ENCODE data around the gene ARFGAP1. TPM values are rescaled to one million over a fixed set of nuclear protein-coding genes. Genes with fewer than 3 reads are reported as not detected.
"Not testable (repeated sequence)": the region's sequence is repeated elsewhere in the genome, so short reads cannot be mapped to it uniquely, and the experiment has no call there.

The ARFGAP1 gene
- total RNA-seq, 1 experiment from 2014 or later = 61.8 TPM

GRCh38 chr20:63240004-63240403 is 32.6 kb upstream of the ARFGAP1 start:
- no peak for DNase-seq (ENCODE audit: low read depth)

GRCh38 chr20:63241272-63241671 is 31.3 kb upstream of the ARFGAP1 start:
- DNase-seq (ENCODE audit: low read depth) = no peak

- DNase-seq (ENCODE audit: low read depth) = no peak
Observed at GRCh38 chr20:63242736-63243135, 29.9 kb upstream of the ARFGAP1 start.

GRCh38 chr20:63243604-63244247 is 28.9 kb upstream of the ARFGAP1 start:
- no peak for DNase-seq (ENCODE audit: low read depth)

DNA sequence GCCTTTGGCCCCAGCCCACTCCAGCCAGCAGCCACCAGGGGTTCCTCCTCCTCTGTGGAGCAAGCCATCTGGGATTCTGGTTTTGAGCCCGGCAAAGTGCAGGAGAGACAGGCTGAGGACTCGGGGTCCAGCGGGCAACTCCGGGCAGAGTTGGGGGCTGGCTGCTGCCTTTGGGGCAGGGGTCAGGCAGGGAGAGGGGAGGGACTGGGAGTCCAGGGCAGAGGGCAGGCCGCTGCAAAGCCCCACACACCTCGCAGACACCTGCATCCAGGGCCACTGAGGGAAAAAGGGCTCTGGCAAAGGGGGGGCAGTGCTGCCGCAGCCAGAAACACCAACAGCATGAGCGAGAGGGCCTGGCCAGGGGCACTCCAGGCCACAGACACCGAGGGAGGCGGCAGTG is 28.1 kb upstream of the ARFGAP1 start:
- DNase-seq (ENCODE audit: low read depth) = no peak

GRCh38 chr20:63246490-63247288 is 25.9 kb upstream of the ARFGAP1 start:
- DNase-seq (ENCODE audit: low read depth) = no peak

DNA sequence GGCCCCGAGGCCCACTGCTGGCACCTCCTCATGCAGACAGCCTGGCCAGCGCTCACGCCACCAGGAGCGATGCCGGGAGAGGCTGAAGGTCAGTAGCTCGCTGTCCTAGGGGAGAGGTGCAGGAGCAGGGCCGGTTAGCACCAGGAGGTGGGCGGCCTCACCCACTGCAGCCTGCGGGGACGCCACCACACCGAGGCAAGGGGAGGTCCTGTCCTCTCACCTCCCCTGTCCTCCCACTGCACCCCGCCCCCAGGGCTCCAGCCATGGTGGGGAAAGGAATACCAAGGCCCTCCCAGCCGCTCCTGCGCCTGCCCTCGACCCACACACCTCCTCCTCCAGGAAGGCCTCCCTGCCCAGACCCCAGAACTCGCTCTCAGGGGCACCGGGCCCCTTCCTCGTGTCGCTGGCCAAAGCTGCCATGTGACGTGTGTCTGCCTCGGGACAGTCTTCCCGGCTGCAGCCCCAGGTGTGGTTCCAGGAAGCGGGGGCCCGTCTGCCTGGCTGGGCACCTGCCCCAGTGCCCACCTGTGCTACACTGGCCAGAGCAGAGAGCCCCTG is 24.9 kb upstream of the ARFGAP1 start:
- no peak for DNase-seq (ENCODE audit: low read depth)

GRCh38 chr20:63248835-63249591 is 23.6 kb upstream of the ARFGAP1 start:
- DNase-seq (ENCODE audit: low read depth) = no peak

DNA sequence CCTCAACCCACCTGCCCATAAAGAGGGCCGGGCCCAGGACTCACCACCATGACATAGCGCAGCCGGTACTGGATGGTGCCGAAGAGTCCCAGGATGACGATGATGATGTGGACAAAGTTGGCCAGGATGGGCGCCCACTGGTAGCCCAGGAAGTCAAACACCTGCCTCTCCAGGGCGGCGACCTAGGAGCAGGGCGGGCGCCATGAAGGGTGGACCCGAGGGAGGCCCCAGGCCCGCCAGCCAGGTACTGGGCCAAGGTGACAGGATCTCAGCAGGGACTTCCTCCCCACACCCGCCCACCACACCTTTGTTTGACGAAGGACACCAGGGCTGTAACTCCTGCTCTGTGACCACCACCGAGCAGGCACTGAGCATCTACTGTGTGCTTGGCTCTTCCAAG is 22.7 kb upstream of the ARFGAP1 start:
- no peak for DNase-seq (ENCODE audit: low read depth)

GRCh38 chr20:63251350-63251749 is 21.3 kb upstream of the ARFGAP1 start:
- not testable (repeated sequence) for DNase-seq (ENCODE audit: low read depth)

DNA sequence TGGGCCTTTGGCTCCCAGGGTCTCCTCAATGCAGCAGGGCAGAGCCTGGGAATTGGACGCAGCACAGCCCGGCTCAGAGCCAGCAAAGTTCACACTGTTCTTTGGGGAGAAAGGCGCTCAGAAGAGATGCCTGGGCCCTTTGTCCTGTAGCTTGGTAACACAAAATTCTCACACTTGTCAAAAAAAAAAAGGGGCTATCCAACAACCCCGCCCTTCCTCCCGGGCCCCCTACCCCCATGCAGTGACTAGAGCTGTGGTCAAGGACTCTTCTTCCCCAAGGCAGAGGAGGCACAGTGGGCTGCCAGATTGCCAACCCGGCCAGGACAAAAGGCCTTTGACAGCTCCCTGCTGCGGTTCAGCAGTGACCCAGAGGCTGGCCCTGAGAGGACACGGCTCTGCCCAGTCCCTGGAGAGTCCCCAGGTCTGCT is 20.3 kb upstream of the ARFGAP1 start:
- DNase-seq (ENCODE audit: low read depth) = no peak

DNA sequence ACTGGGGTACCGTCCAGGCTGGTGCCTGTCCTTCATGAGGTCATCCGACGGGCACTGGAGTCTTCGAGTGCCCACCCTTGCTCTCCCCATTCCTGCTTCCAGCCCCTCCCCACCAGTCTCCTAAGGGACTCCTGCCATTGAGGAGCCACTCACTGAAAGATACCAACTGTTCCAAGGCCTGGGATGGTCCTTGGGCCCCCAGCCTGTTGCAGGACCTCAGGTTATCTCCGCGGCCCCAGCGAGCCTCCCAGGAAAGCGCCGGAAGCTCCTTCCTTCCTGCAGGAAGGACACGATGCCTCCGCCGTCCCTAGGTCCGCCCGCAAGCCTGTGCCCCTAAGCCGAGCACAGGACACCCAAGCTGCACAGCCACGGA is 19.6 kb upstream of the ARFGAP1 start:
- DNase-seq (ENCODE audit: low read depth) = no peak

DNA sequence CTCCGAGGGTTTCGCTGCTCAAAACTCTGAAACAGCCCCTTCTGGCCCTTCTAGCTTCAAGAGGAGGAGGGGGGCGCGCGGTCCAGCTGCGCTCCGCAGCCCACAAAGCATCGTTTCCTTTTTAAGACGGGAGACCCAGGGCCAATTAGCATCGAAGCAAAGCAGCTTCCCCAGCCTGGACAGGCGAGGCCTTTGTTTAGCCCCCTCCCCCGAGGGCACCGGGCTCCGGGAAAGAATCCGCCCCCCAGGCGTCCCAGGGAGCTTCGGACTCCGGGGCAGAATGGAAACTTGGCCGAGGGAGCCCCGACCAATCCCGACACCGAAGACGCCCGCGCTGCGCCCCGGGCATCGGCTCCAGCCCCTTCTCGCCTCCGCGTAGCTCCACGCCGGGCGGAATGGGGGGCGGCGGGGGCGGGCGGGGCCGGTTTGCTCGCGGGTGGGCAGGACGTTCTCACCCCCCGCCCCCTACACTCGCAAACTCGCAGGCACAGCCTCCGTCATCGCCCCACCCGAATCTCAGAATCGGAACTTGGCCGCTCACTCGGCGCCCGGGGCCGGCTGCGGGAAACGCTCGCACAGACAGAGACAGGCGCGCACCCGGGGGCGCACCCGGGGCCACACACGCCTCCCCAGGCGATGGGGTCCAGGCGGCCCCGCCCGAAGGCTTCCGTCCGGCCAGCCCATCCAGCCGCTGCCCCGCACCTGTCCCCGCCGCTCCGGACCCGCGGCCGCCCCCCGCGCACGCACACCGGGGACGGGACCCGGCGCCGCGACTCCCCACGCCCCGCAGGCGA is 19.0 kb upstream of the ARFGAP1 start:
- DNase-seq (ENCODE audit: low read depth) = no peak

- DNase-seq (ENCODE audit: low read depth) = no peak
Observed at GRCh38 chr20:63254232-63254605, 18.4 kb upstream of the ARFGAP1 start, which contains the start of gene NKAIN4. Gene NKAIN4, minus strand, starts transcription at chr20:63254463. Its CDS starts 13 bp downstream, at chr20:63254450.

DNA sequence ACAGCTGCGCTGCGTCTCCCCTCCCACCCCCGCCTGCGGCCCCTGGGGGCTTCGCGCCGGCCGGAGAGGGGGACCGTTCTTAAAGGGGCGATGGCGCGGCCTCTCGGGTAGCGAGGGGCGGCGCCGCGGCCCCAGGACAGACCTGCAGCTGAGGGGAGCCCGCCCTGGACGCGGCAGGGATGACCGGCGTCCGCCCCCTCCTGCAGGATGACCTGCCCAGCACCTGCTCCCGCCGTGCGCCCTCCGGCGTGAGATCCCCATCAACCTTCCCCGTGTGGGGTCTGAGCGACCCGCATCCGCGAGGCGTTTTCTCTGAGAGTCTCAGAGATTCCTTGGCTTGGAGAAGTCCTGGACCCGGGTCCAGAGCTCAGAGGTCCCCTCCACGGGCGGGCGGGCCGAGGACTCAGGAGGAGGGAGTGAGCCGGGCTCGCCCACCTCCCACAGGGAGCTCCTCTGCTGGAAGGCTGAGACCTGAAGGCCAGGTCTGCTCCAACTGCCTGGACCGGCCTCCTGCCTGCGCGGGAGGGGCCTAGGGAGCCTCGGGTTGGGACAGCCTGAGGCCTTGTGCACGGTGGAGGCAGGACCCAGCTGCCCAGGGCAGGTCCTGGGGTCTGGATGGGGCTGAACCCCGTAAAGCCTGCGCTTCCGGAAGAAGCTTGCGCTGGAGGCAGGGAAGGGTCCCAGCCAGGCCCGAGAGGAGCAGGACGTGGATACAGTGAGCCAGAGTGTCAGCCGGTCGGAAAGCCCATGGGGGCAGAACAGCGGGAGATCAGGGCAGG is 17.8 kb upstream of the ARFGAP1 start:
- DNase-seq (ENCODE audit: low read depth) = no peak

DNA sequence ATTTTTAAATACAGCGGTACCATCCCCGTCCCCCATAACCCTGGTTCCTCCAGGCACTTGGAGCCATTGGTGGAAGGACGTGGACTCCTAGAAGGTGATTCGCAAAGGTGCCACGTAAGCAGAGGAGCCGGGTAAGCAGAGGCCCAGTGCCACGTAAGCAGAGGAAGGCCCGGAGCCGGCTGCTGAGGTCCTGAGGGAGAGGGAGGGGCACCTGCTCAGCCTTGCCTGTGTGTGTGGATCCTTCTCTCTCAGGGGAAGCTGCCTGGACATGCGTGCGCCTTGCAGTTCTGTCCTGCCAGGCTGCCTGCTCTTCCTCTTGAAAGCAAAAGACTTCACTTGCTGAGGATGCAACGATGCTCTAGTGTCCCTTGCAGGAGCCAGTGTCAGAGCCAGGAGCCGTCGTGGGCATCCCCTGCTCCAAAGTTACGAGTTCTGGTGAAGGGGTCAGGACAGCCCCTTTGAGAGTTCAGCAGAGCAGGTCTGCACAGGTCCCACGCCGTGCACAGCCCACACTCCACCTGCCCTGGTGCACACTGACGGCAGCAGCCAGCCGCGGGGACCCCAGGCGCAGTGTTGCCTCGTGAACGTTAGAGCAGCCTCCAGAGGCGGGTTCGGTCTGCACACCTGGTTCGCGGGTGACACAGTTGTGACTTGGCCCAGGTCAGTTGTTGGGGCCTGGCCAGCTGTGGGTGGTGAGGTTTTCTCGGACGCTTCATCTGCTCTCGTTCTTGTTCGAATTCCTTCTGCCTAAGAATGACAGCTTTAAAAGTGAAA is 16.5 kb upstream of the ARFGAP1 start:
- DNase-seq (ENCODE audit: low read depth) = no peak

DNA sequence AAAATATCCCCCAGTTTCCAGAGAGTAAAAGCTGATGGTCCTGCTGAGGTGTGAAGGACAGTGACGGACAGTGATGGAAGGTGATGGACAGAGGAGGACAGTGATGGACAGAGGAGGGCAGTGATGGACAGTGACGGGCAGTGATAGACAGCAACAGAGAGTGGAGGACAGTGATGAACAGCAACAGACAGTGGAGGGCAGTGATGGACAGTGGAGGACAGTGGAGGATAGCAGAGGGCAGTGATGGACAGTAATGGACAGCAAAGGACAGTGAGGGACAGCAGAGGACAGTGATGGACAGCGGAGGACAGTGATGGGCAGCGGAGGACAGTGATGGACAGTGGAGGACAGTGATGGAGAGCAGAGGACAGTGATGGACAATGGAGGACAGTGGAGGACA is 15.7 kb upstream of the ARFGAP1 start:
- DNase-seq (ENCODE audit: low read depth) = no peak

GRCh38 chr20:63257629-63258028 is 15.0 kb upstream of the ARFGAP1 start:
- DNase-seq (ENCODE audit: low read depth) = no peak

- DNase-seq (ENCODE audit: low read depth) = no peak
Observed at GRCh38 chr20:63258781-63259180, 13.8 kb upstream of the ARFGAP1 start.

Data from LHCN-M2 (cell line).